Measurements from ENCODE around the gene ATP2A2.
A peak's percentile ranks its signal among the peaks of the same experiment; 100 is the strongest.

Gene ATP2A2

GRCh38 chr12:110280779-110281548, at the start of gene ATP2A2:
ATP2A2 (plus strand) TSS chr12:110281247; CDS start chr12:110281790, 543 bp downstream.
- peak within 1 kb of the TSS; percentile 84 to 97 (median 94) for H3K4me2 ChIP-seq
- peak within 1 kb of the TSS; percentile 94 to 100 (median 98) for H3K9ac ChIP-seq
- peaks cover 32 to 36% (median 34%) of the 10 kb centered on the region in 11 experiments for H3K36me3 ChIP-seq
- no peak for TF ChIP-seq Cebpa-rat (IDR thresholded peaks at IDR 0.05)
- no peaks in the 10 kb centered on the region for H3K27me3 ChIP-seq
- H3K9me3 ChIP-seq (replicated peaks in 1 of 11) = no peaks in the 10 kb centered on the region
- peaks cover 37 to 48% (median 43%) of the 10 kb centered on the region in 10 experiments for H3K4me1 ChIP-seq
- peaks cover 36 to 45% (median 44%) of the 10 kb centered on the region in 11 experiments for H4K20me1 ChIP-seq
- H3K27ac ChIP-seq = peak within 1 kb of the TSS; percentile 90 to 99 (median 97)
- H3K4me3 ChIP-seq = peak within 1 kb of the TSS; percentile 77 to 99 (median 91)

GRCh38 chr12:110233212-110233903, 47.7 kb upstream of the ATP2A2 start:
- no peaks in the 10 kb centered on the region for H3K9me3 ChIP-seq (replicated peaks in 1 of 11)
- H3K9ac ChIP-seq = no peak overlapping the region
- no peaks in the 10 kb centered on the region for H3K36me3 ChIP-seq
- H3K4me3 ChIP-seq = no peak overlapping the region
- H3K4me1 ChIP-seq = peaks cover 9 to 40% (median 25%) of the 10 kb centered on the region in 10 experiments; a peak in 17 of 20 replicates
- H4K20me1 ChIP-seq = no peaks in the 10 kb centered on the region
- no peaks in the 10 kb centered on the region for H3K27me3 ChIP-seq
- H3K27ac ChIP-seq = peak overlapping the region in 5 of 11 experiments; percentile 50 to 70 (median 61); a peak in 9 of 22 replicates
- no peak for TF ChIP-seq Cebpa-rat (IDR thresholded peaks at IDR 0.05)
- peak overlapping the region in 5 of 11 experiments; percentile 49 to 76 (median 58); a peak in 7 of 22 replicates for H3K4me2 ChIP-seq

GRCh38 chr12:110234331-110234751, 46.7 kb upstream of the ATP2A2 start:
- Histone ChIP-seq H3K27ac (peak overlapping the region in 7 of 11 experiments; percentile 16 to 70 (median 58); a peak in 14 of 22 replicates), H3K4me1 (peaks cover 9 to 40% (median 25%) of the 10 kb centered on the region in 10 experiments; a peak in 17 of 20 replicates), H3K4me2 (peak overlapping the region in 7 of 11 experiments; percentile 17 to 76 (median 55); a peak in 15 of 22 replicates)

GRCh38 chr12:110234755-110235154, 46.3 kb upstream of the ATP2A2 start:
- no peaks in the 10 kb centered on the region for H4K20me1 ChIP-seq
- H3K36me3 ChIP-seq = no peaks in the 10 kb centered on the region
- no peaks in the 10 kb centered on the region for H3K27me3 ChIP-seq
- H3K4me2 ChIP-seq = peak overlapping the region in 7 of 11 experiments; percentile 17 to 76 (median 55); a peak in 10 of 22 replicates
- H3K9me3 ChIP-seq (replicated peaks in 1 of 11) = no peaks in the 10 kb centered on the region
- no peak overlapping the region for H3K4me3 ChIP-seq
- H3K27ac ChIP-seq = peak overlapping the region in 8 of 11 experiments; percentile 3 to 70 (median 58); a peak in 15 of 22 replicates
- TF ChIP-seq Cebpa-rat (IDR thresholded peaks at IDR 0.05) = peak in 2 of 11 experiments; percentile 72 to 75; a peak in 5 of 22 replicates
- H3K4me1 ChIP-seq = peaks cover 9 to 40% (median 25%) of the 10 kb centered on the region in 10 experiments; a peak in 17 of 20 replicates
- no peak overlapping the region; a peak in 1 of 22 replicates for H3K9ac ChIP-seq

More at GRCh38 chr12:110234331-110234751, 46.7 kb upstream of the ATP2A2 start:
- no peaks in the 10 kb centered on the region for H3K27me3 ChIP-seq
- H3K9me3 ChIP-seq (replicated peaks in 1 of 11) = no peaks in the 10 kb centered on the region
- no peaks in the 10 kb centered on the region for H3K36me3 ChIP-seq
- no peak overlapping the region for H3K4me3 ChIP-seq
- TF ChIP-seq Cebpa-rat (IDR thresholded peaks at IDR 0.05) = no peak
- H4K20me1 ChIP-seq = no peaks in the 10 kb centered on the region
- no peak overlapping the region; a peak in 2 of 22 replicates for H3K9ac ChIP-seq

- TF ChIP-seq Cebpa-rat (IDR thresholded peaks at IDR 0.05) = no peak
- H3K4me1 ChIP-seq = peaks cover 9 to 40% (median 25%) of the 10 kb centered on the region in 10 experiments; a peak in 17 of 20 replicates
Observed at GRCh38 chr12:110235383-110235782, 45.7 kb upstream of the ATP2A2 start.

GRCh38 chr12:110243227-110243626, 37.8 kb upstream of the ATP2A2 start:
- Histone ChIP-seq H3K27me3 (no peaks in the 10 kb centered on the region), H3K4me2 (no peak overlapping the region), H3K27ac (no peak overlapping the region), H3K9me3 (replicated peaks in 1 of 11) (0 out of 22 replicates have a peak, but pooled peaks cover 0 to 5% (median 0%) of the 10 kb centered on the region in 11 experiments), H3K36me3 (no peaks in the 10 kb centered on the region; a peak in 1 of 22 replicates), H4K20me1 (no peaks in the 10 kb centered on the region), H3K9ac (no peak overlapping the region), H3K4me3 (no peak overlapping the region), H3K4me1 (peaks cover 12 to 19% (median 15%) of the 10 kb centered on the region in 10 experiments)
- TF ChIP-seq Cebpa-rat (IDR thresholded peaks at IDR 0.05) = no peak

More at GRCh38 chr12:110235383-110235782, 45.7 kb upstream of the ATP2A2 start:
- H3K36me3 ChIP-seq = no peaks in the 10 kb centered on the region
- no peaks in the 10 kb centered on the region for H3K9me3 ChIP-seq (replicated peaks in 1 of 11)
- H3K27me3 ChIP-seq = no peaks in the 10 kb centered on the region
- no peaks in the 10 kb centered on the region for H4K20me1 ChIP-seq
- H3K4me3 ChIP-seq = no peak overlapping the region
- H3K27ac ChIP-seq = peak overlapping the region in 8 of 11 experiments; percentile 3 to 70 (median 58); a peak in 14 of 22 replicates
- H3K9ac ChIP-seq = no peak overlapping the region
- peak overlapping the region in 8 of 11 experiments; percentile 3 to 76 (median 52); a peak in 12 of 22 replicates for H3K4me2 ChIP-seq

- Histone ChIP-seq H3K36me3 (no peaks in the 10 kb centered on the region; a peak in 1 of 22 replicates), H3K27me3 (no peaks in the 10 kb centered on the region), H3K4me2 (no peak overlapping the region), H3K9ac (no peak overlapping the region), H3K4me3 (no peak overlapping the region), H3K4me1 (peaks cover 21 to 31% (median 24%) of the 10 kb centered on the region in 10 experiments), H4K20me1 (no peaks in the 10 kb centered on the region), H3K27ac (no peak overlapping the region), H3K9me3 (replicated peaks in 1 of 11) (0 out of 22 replicates have a peak, but pooled peaks cover 0 to 5% (median 0%) of the 10 kb centered on the region in 11 experiments)
- no peak for TF ChIP-seq Cebpa-rat (IDR thresholded peaks at IDR 0.05)
Observed at GRCh38 chr12:110244372-110244771, 36.7 kb upstream of the ATP2A2 start.

GRCh38 chr12:110244829-110245228, 36.2 kb upstream of the ATP2A2 start:
- no peak overlapping the region for H3K27ac ChIP-seq
- H3K4me1 ChIP-seq = peaks cover 25 to 35% (median 28%) of the 10 kb centered on the region in 10 experiments
- no peak for TF ChIP-seq Cebpa-rat (IDR thresholded peaks at IDR 0.05)
- no peak overlapping the region for H3K4me3 ChIP-seq
- 0 out of 22 replicates have a peak, but pooled peaks cover 0 to 5% (median 0%) of the 10 kb centered on the region in 11 experiments for H3K9me3 ChIP-seq (replicated peaks in 1 of 11)
- no peaks in the 10 kb centered on the region for H4K20me1 ChIP-seq
- no peaks in the 10 kb centered on the region for H3K27me3 ChIP-seq
- no peaks in the 10 kb centered on the region; a peak in 1 of 22 replicates for H3K36me3 ChIP-seq
- no peak overlapping the region for H3K9ac ChIP-seq
- no peak overlapping the region for H3K4me2 ChIP-seq

Data from BLaER1 treated with 17β-estradiol and CSF1 and Interleukin-3, amounts not matched to agents 10 nM and 100 nM (cell line).